Measurements from ENCODE around the gene RELN. TPM values are rescaled to one million over a fixed set of nuclear protein-coding genes. Genes with fewer than 3 reads are reported as not detected.

Gene RELN
- total RNA-seq, 1 experiment from 2014 or later: 0.02 TPM

- H3K4ac ChIP-seq (ENCODE audit: low read depth, low read length): no peak overlapping the region
- H3K23me2 ChIP-seq (ENCODE audit: insufficient read length, low read depth, low read length, poor library complexity, severe bottlenecking): no peaks in the 10 kb centered on the region
- no peak overlapping the region for H3K23ac ChIP-seq (ENCODE audit: insufficient read length, low read depth, low read length)
- DNase-seq: no peak
- H3K27me3 Mint-ChIP-seq (ENCODE audit: low read depth): peaks cover 2% of the 10 kb centered on the region; the same call in 1 of the 2 replicates
- no peak overlapping the region for H3K4me2 ChIP-seq (ENCODE audit: insufficient read depth, insufficient read length, low read length)
- H2BK5ac ChIP-seq (ENCODE audit: insufficient read length, low read length): no peak overlapping the region
- H3K27ac Mint-ChIP-seq: no peak overlapping the region
- TF ChIP-seq CTCF (conservative IDR thresholded peaks at IDR 0.05): no peak
- no peaks in the 10 kb centered on the region for H3K79me1 ChIP-seq (ENCODE audit: insufficient read depth, low read depth, low read length, poor library complexity, severe bottlenecking)
- no peaks in the 10 kb centered on the region for H3K4me1 ChIP-seq (ENCODE audit: insufficient read depth, low read length)
- no peak overlapping the region for H3K27ac ChIP-seq (ENCODE audit: insufficient read length, low read depth, low read length)
- no peak overlapping the region for H2BK12ac ChIP-seq (ENCODE audit: insufficient read length, low read depth, low read length)
- no peak overlapping the region for H4K91ac ChIP-seq (ENCODE audit: insufficient read length, low read depth, low read length)
- no peaks in the 10 kb centered on the region; a peak in 1 of 5 replicates for H3K9me3 Mint-ChIP-seq
- no peak overlapping the region for H3K4me3 Mint-ChIP-seq
- peaks cover 19 to 22% of the 10 kb centered on the region in 2 experiments for H3K4me1 Mint-ChIP-seq
- H3K9me3 ChIP-seq (ENCODE audit: control insufficient read depth, low read depth, low read length): no peaks in the 10 kb centered on the region
- H3K79me2 ChIP-seq (ENCODE audit: insufficient read depth, low read length): no peaks in the 10 kb centered on the region
- H2BK20ac ChIP-seq (ENCODE audit: low read depth, low read length, poor library complexity, severe bottlenecking): no peak overlapping the region
- no peaks in the 10 kb centered on the region for H3K36me3 Mint-ChIP-seq (ENCODE audit: insufficient read depth in 1 of 3, low read depth in 3 of 3)
- no peak overlapping the region for H3K56ac ChIP-seq (ENCODE audit: insufficient read length, low read depth, low read length)
- no peak overlapping the region for H2BK15ac ChIP-seq (ENCODE audit: low read depth, low read length)
- H2AFZ ChIP-seq (ENCODE audit: low read length): no peak overlapping the region
- H3T11ph ChIP-seq (ENCODE audit: low read length): no peak overlapping the region
- WGBS (ENCODE audit: extremely low coverage, insufficient read length, low lambda C conversion rate): no CpG with 5 or more reads among the region's 1 CpG
- no peak overlapping the region for H3K14ac ChIP-seq (ENCODE audit: insufficient read depth, low read length)
- no peak overlapping the region for H2BK120ac ChIP-seq (ENCODE audit: low read depth, low read length, poor library complexity, severe bottlenecking)
- no peak overlapping the region for H4K5ac ChIP-seq (ENCODE audit: insufficient read length, low read depth, low read length)
- no peak overlapping the region for H3K18ac ChIP-seq (ENCODE audit: insufficient read length, low read depth, low read length)
- H4K8ac ChIP-seq (replicated peaks; ENCODE audit: insufficient read length, low read depth, low read length): no peak overlapping the region
- no peak overlapping the region for H2AK5ac ChIP-seq (ENCODE audit: insufficient read length, low read length)
- no peak overlapping the region for H3K9ac ChIP-seq (ENCODE audit: extremely low read depth, insufficient read length, low read length)
- no peaks in the 10 kb centered on the region for H4K20me1 ChIP-seq (ENCODE audit: control insufficient read depth, insufficient read depth, insufficient read length)
- no peaks in the 10 kb centered on the region for H3K27me3 ChIP-seq (ENCODE audit: insufficient read depth, low read length)
Measured at GRCh38 chr7:103762877-103763276, 226.6 kb downstream of the RELN start.

All from H9 (cell line).